MM.1S (cell line): ENCODE measurements around the gene RBM28.

Experiments
- CTCF ChIP-seq: fragments of 300-600 bp; sonication (generic); IDR thresholded peaks from 2 replicates; pipeline ENCODE4 v1.5.1; 2016; ENCODE audit warnings: antibody characterized with exemption, low read length, mixed read lengths
- EZH2 ChIP-seq: fragments of 300-600 bp; sonication (generic); optimal IDR thresholded peaks from 2 replicates; pipeline ENCODE3; 2017; ENCODE audit warnings: low read depth, mild to moderate bottlenecking, antibody characterized with exemption, low read length, mixed read lengths
- EZH2phosphoT487 ChIP-seq: fragments of 300-600 bp; sonication (generic); IDR thresholded peaks from 2 replicates; pipeline ENCODE4 v1.6.1; 2018; ENCODE audit warnings: antibody characterized with exemption, low read length

GRCh38 chr7:128307061-128307460, 36.6 kb downstream of the RBM28 start:
- TF ChIP-seq CTCF, result no peak
- no peak for TF ChIP-seq EZH2phosphoT487
- no peak for TF ChIP-seq EZH2
